ENCODE results near the gene DFFA.
"Not testable (repeated sequence)": the region's sequence is repeated elsewhere in the genome, so short reads cannot be mapped to it uniquely, and the experiment has no call there.

The DFFA gene

GRCh38 chr1:10472220-10473144 is at the start of gene DFFA:
DFFA (minus strand) TSS chr1:10472529; CDS start chr1:10472458, 71 bp downstream.
- no peak for DNase-seq

- no peak for DNase-seq
Observed at GRCh38 chr1:10521537-10522157, 49.3 kb upstream of the DFFA start.

- DNase-seq: no peak
Observed at GRCh38 chr1:10520952-10521351, 48.6 kb upstream of the DFFA start.

- DNase-seq: no peak
Observed at GRCh38 chr1:10520497-10520896, 48.2 kb upstream of the DFFA start.

- DNase-seq: no peak
Observed at GRCh38 chr1:10519016-10519417, 46.7 kb upstream of the DFFA start.

GRCh38 chr1:10517677-10517982 is 45.3 kb upstream of the DFFA start:
- no peak for DNase-seq

- DNase-seq: no peak
Observed at GRCh38 chr1:10516925-10517676, 44.8 kb upstream of the DFFA start.

- DNase-seq: no peak
Observed at GRCh38 chr1:10515976-10516750, 43.8 kb upstream of the DFFA start.

GRCh38 chr1:10515301-10515975 is 43.1 kb upstream of the DFFA start:
- no peak for DNase-seq

GRCh38 chr1:10514490-10515235 is 42.3 kb upstream of the DFFA start:
- no peak for DNase-seq

- no peak for DNase-seq
Observed at GRCh38 chr1:10513199-10513598, 40.9 kb upstream of the DFFA start.

GRCh38 chr1:10511494-10511885 is 39.2 kb upstream of the DFFA start:
- no peak for DNase-seq

GRCh38 chr1:10510520-10511493 is 38.5 kb upstream of the DFFA start:
- DNase-seq: no peak

GRCh38 chr1:10509809-10510509 is 37.6 kb upstream of the DFFA start:
- no peak for DNase-seq

GRCh38 chr1:10508511-10508951 is 36.2 kb upstream of the DFFA start:
- DNase-seq: no peak

GRCh38 chr1:10507111-10507879 is 35.0 kb upstream of the DFFA start:
- DNase-seq: no peak

GRCh38 chr1:10506677-10507047 is 34.3 kb upstream of the DFFA start:
- DNase-seq: no peak

- DNase-seq: not testable (repeated sequence)
Observed at GRCh38 chr1:10506046-10506676, 33.8 kb upstream of the DFFA start.

All from cortex of kidney (tissue), 1 donor.